Endothelial cell of umbilical vein (primary cell): ENCODE results near the gene PDYN. TPM values are rescaled to one million over a fixed set of nuclear protein-coding genes. Genes with fewer than 3 reads are reported as not detected.

Experiments used
- BruUV-seq: library from RNA; stranded (reverse); fragments of 400-500 nt; replicated peaks from 2 replicates; lab custom pipeline; 2021; lab: Mats Ljungman, UMichigan
- CTCF ChIA-PET: fragments of 300-600, 350-600 bp; sonication (Branson Sonifier 250); formaldehyde crosslinking; loops from one replicate; lab custom pipeline; 2021; ENCODE audit warnings: antibody characterized with exemption, inconsistent platforms; lab: Charles Lee
- POLR2A ChIA-PET: fragments of 300-600, 350-600 bp; sonication (Branson Sonifier 250); formaldehyde crosslinking; loops from one replicate; lab custom pipeline; 2021; ENCODE audit warnings: antibody characterized with exemption, inconsistent platforms; lab: Charles Lee
- DNase-seq: peaks from one replicate; pipeline ENCODE4 v3.0.0-alpha.2; 2011; ENCODE audit warnings: low read depth, low spot score
- FAIRE-seq: peaks from 2 replicates; lab custom pipeline; 2011; peaks lifted over from hg19 to GRCh38; lab: Jason Lieb, UNC
- H2AFZ ChIP-seq: 2 replicates; pipeline ENCODE4 v1.6.0; 2012; ENCODE audit warnings: low read depth, low read length, control low read depth, inconsistent platforms
- H3K27ac ChIP-seq: 2 replicates; pipeline ENCODE4 v1.5.1; 2011; ENCODE audit warnings: low read depth, mild to moderate bottlenecking, control low read depth, low read length, moderate library complexity; ENCODE audit not compliant: insufficient read depth
- H3K27me3 ChIP-seq, 2 experiments: 2 replicates each; pipeline versions ENCODE4 v1.6.0 to v1.6.1; 2011; ENCODE audit warnings: low read length in 2 of 2, mixed read lengths in 1 of 2; ENCODE audit not compliant: control insufficient read depth in 2 of 2, insufficient read depth in 2 of 2
- H3K36me3 ChIP-seq, 2 experiments: 2 replicates in 1 of 2; 3 replicates in 1 of 2; pipeline ENCODE4 v1.5.1; 2011; ENCODE audit warnings: low read length in 2 of 2, mild to moderate bottlenecking in 1 of 2, moderate library complexity in 1 of 2; ENCODE audit not compliant: control insufficient read depth in 2 of 2, insufficient read depth in 2 of 2; ENCODE audit errors: extremely low read depth in 1 of 2
- H3K4me1 ChIP-seq: 3 replicates; pipeline ENCODE4 v1.5.1; 2011; ENCODE audit warnings: mild to moderate bottlenecking, low read length; ENCODE audit not compliant: control insufficient read depth, insufficient read depth; ENCODE audit errors: extremely low read depth
- H3K4me2 ChIP-seq: 2 replicates; pipeline ENCODE4 v1.6.1; 2011; ENCODE audit warnings: low read length, control low read depth, mixed read lengths; ENCODE audit not compliant: insufficient read depth
- H3K4me3 ChIP-seq, 3 experiments: fragments of 200-600 bp in 1 of 3; sonication (generic), shearing (Covaris generic) in 1 of 3; replicated peaks in 1 of 3; 2 replicates each; pipeline ENCODE4 v1.5.1; 2011 to 2016; ENCODE audit warnings: control low read depth in 3 of 3, low read length in 3 of 3, mild to moderate bottlenecking in 2 of 3, inconsistent platforms in 1 of 3, low read depth in 1 of 3, moderate library complexity in 1 of 3; ENCODE audit not compliant: insufficient read depth in 1 of 3
- H3K79me2 ChIP-seq: 2 replicates; pipeline ENCODE4 v1.6.0; 2012; ENCODE audit warnings: low read length, inconsistent platforms; ENCODE audit not compliant: control insufficient read depth, insufficient read depth
- H3K9ac ChIP-seq: replicated peaks from 2 replicates; pipeline ENCODE3; 2011; ENCODE audit warnings: low read length, control low read depth; ENCODE audit not compliant: insufficient read depth; ENCODE audit errors: extremely low read depth
- H3K9me1 ChIP-seq: replicated peaks from 3 replicates; pipeline ENCODE4 v1.6.0; 2011; ENCODE audit warnings: mild to moderate bottlenecking, low read length; ENCODE audit not compliant: control insufficient read depth, insufficient read depth; ENCODE audit errors: extremely low read depth
- H3K9me3 ChIP-seq: replicated peaks from 2 replicates; pipeline ENCODE4 v1.5.1; 2012; ENCODE audit warnings: low read length, inconsistent platforms; ENCODE audit not compliant: control insufficient read depth, insufficient read depth
- H4K20me1 ChIP-seq: replicated peaks from 2 replicates; pipeline ENCODE3; 2011; ENCODE audit warnings: mild to moderate bottlenecking, low read length; ENCODE audit not compliant: control insufficient read depth, insufficient read depth; ENCODE audit errors: extremely low read depth
- EZH2 ChIP-seq: IDR thresholded peaks from 2 replicates; pipeline ENCODE4 v1.6.1; 2012; ENCODE audit warnings: borderline replicate concordance, low read depth, mild to moderate bottlenecking, moderate library complexity, low read length, inconsistent platforms; ENCODE audit not compliant: severe bottlenecking
- FOS ChIP-seq: IDR thresholded peaks from 2 replicates; pipeline ENCODE4 v1.6.1; 2011; ENCODE audit warnings: mild to moderate bottlenecking, low read length, moderate library complexity, borderline replicate concordance; ENCODE audit not compliant: insufficient read depth
- GATA2 ChIP-seq: IDR thresholded peaks from 2 replicates; pipeline ENCODE4 v1.7.0; 2011; ENCODE audit warnings: low read depth, mild to moderate bottlenecking, moderate library complexity, mixed read lengths, low read length; ENCODE audit not compliant: insufficient read length, insufficient read depth
- JUN ChIP-seq: IDR thresholded peaks from 2 replicates; pipeline ENCODE4 v1.6.1; 2011; ENCODE audit warnings: borderline replicate concordance, low read depth; ENCODE audit not compliant: insufficient read length, insufficient read depth
- MYC ChIP-seq: IDR thresholded peaks from one replicate; pipeline ENCODE4 v1.6.1; 2011; ENCODE audit warnings: mild to moderate bottlenecking, low read depth, low read length
- POLR2A ChIP-seq: IDR thresholded peaks from 2 replicates; pipeline ENCODE4 v1.6.1; 2012; ENCODE audit warnings: low read depth, mild to moderate bottlenecking, control low read depth, low read length
- POLR2AphosphoS5 ChIP-seq: IDR thresholded peaks from 2 replicates; pipeline ENCODE4 v1.6.1; 2012; ENCODE audit warnings: low read depth, mild to moderate bottlenecking, control low read depth, low read length, moderate library complexity; ENCODE audit not compliant: insufficient read depth
- dilution Hi-C: fragments of 300-500 bp; cut with MboI; formaldehyde crosslinking; loops from one replicate; pipeline ENCODE4 v1.15.0; 2019; ENCODE audit warnings: low sequenced_read_pairs; ENCODE audit not compliant: extremely low pct_ligation_motif_present
- intact Hi-C: fragments of 100-400 bp; cut with micrococcal nuclease; formaldehyde crosslinking; loops from one replicate; pipeline ENCODE4 v1.10.0; 2022
- polyA plus RNA-seq, 4 experiments: library from polyadenylated mRNA; depleted of rRNA in 3 of 4; stranded (reverse) in 3 of 4; unstranded in 1 of 4; fragments of >200 nt; gene quantifications; 2 replicates each; pipeline versions ENCODE4 v1.2.1 to v1.2.3, GENCODE V29; 2011 to 2012; ENCODE audit warnings: missing spikeins in 1 of 4
- total RNA-seq: library from RNA; stranded (reverse); gene quantifications from 2 replicates; pipeline ENCODE4 v1.2.3, GENCODE V29; 2021
- TF ChIP-seq, protein P1 (sequence below), 2 donors: IDR thresholded peaks; 1 replicate in 1 of 2; 2 replicates in 1 of 2; pipeline ENCODE4 v1.5.1; 2011; ENCODE audit warnings: low read length in 2 of 2, mild to moderate bottlenecking in 2 of 2, moderate library complexity in 2 of 2, control low read depth in 1 of 2, inconsistent platforms in 1 of 2, low read depth in 1 of 2; ENCODE audit not compliant: insufficient read depth in 1 of 2; ENCODE audit errors: extremely low read depth in 1 of 2
- TF ChIP-seq, protein P2 (sequence below): IDR thresholded peaks from 2 replicates; pipeline ENCODE4 v1.6.1; 2011; ENCODE audit not compliant: insufficient read depth, insufficient read length

PDYN gene
- total and polyA plus RNA-seq, 2 donors (not counting 3 experiments of a cell fraction or from before 2014, with no cell fraction given): not detected

DNA sequence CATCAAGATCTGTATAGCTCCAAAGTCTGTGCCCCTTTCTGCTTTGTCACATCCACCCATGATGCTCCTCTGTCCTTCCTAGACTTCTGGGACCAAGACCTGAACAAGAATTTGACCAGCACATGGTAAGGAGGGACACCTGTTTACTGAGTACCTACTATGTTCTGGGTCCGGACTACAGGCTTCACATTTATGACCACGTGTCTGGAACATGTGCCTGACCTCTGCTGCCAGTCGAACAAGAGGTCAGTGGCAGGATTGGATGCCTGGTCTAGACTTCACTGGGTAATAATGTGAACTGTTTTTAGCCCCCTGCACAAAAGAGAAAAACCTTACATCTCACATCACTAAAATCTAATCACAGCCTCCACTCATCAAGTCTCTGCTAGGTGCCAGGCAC is 7.3 kb upstream of the PDYN start:
- H3K9me1 ChIP-seq: no peaks in the 10 kb centered on the region
- TF ChIP-seq, protein P1, sequence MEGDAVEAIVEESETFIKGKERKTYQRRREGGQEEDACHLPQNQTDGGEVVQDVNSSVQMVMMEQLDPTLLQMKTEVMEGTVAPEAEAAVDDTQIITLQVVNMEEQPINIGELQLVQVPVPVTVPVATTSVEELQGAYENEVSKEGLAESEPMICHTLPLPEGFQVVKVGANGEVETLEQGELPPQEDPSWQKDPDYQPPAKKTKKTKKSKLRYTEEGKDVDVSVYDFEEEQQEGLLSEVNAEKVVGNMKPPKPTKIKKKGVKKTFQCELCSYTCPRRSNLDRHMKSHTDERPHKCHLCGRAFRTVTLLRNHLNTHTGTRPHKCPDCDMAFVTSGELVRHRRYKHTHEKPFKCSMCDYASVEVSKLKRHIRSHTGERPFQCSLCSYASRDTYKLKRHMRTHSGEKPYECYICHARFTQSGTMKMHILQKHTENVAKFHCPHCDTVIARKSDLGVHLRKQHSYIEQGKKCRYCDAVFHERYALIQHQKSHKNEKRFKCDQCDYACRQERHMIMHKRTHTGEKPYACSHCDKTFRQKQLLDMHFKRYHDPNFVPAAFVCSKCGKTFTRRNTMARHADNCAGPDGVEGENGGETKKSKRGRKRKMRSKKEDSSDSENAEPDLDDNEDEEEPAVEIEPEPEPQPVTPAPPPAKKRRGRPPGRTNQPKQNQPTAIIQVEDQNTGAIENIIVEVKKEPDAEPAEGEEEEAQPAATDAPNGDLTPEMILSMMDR (IDR thresholded peaks at IDR 0.05; ENCODE audit: extremely low read depth in 1 of 2, insufficient read depth in 1 of 2, low read depth in 1 of 2, low read length in 2 of 2): no peak
- TF ChIP-seq POLR2A (no peak), MYC (no peak), EZH2 (no peak), GATA2 (no peak), FOS (no peak), JUN (no peak), POLR2AphosphoS5 (no peak)
- TF ChIP-seq, protein P2, sequence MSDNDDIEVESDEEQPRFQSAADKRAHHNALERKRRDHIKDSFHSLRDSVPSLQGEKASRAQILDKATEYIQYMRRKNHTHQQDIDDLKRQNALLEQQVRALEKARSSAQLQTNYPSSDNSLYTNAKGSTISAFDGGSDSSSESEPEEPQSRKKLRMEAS: no peak
- no peak overlapping the region for H3K27ac ChIP-seq
- POLR2A ChIA-PET: no interaction called here
- BruUV-seq: no TSS peak
- H3K4me1 ChIP-seq: no peaks in the 10 kb centered on the region
- intact Hi-C loops: no loop called here
- H3K4me2 ChIP-seq: no peak overlapping the region
- no peaks in the 10 kb centered on the region for H3K9me3 ChIP-seq
- DNase-seq: no peak
- no peak overlapping the region for H2AFZ ChIP-seq
- H3K36me3 ChIP-seq: no peaks in the 10 kb centered on the region
- dilution Hi-C loops: no loop called here
- H3K9ac ChIP-seq: no peak overlapping the region
- no peaks in the 10 kb centered on the region for H3K27me3 ChIP-seq
- FAIRE-seq: no peak
- CTCF ChIA-PET: interaction anchor here (1.0 to 1.4 kb wide), 3 partner anchors 8 to 17 kb away, joined by 3 to 4 read pairs (median 3); no protein-coding TSS in a partner anchor
- H4K20me1 ChIP-seq: no peaks in the 10 kb centered on the region
- no peaks in the 10 kb centered on the region for H3K79me2 ChIP-seq
- H3K4me3 ChIP-seq: no peak overlapping the region
